Testis (tissue), 2 donors: ENCODE measurements around the gene ZEB1.

Source experiments
- CTCF ChIP-seq, 3 experiments: fragments of 450-650 bp in 2 of 3; fragments of 200-600 bp in 1 of 3; sonication (generic) in 1 of 3; IDR thresholded peaks; one replicate each; pipeline ENCODE4 v1.5.1; 2016 to 2019; ENCODE audit warnings: antibody characterized with exemption in 3 of 3, mild to moderate bottlenecking in 2 of 3, moderate library complexity in 1 of 3
- POLR2A ChIP-seq: fragments of 450-650 bp; IDR thresholded peaks from one replicate; pipeline ENCODE4 v1.6.1; 2017; ENCODE audit warnings: antibody characterized with exemption, mild to moderate bottlenecking, moderate library complexity

- no peak for TF ChIP-seq CTCF (IDR thresholded peaks at IDR 0.05)
- no peak for TF ChIP-seq POLR2A
Measured at GRCh38 chr10:31304291-31304970, 14.6 kb upstream of the ZEB1 start.
